ENCODE measurements around the gene CXCL1. TPM values are rescaled to one million over a fixed set of nuclear protein-coding genes. Genes with fewer than 3 reads are reported as not detected.

The CXCL1 gene
- total RNA-seq, 1 donor from 2014 or later, result not detected

DNA sequence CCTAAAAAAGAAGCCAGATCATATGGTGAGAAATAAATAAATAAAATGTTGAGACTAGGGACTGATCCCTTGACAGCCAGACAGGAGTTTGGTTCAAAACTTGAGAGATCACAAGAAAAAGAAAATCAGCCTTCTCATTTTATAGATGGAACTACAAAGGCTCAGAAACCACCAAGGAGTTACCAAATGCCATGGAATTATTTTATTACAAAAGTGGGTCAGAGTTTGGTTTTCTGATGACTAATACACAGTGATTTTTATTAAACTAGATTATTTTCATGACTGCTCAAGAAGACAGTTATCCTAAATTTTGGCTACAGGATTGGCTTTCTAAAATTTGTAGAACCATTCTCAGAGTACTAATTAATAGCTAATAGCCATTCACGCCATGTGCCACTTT, 6.2 kb downstream of the CXCL1 start:
- TF ChIP-seq, protein P1, sequence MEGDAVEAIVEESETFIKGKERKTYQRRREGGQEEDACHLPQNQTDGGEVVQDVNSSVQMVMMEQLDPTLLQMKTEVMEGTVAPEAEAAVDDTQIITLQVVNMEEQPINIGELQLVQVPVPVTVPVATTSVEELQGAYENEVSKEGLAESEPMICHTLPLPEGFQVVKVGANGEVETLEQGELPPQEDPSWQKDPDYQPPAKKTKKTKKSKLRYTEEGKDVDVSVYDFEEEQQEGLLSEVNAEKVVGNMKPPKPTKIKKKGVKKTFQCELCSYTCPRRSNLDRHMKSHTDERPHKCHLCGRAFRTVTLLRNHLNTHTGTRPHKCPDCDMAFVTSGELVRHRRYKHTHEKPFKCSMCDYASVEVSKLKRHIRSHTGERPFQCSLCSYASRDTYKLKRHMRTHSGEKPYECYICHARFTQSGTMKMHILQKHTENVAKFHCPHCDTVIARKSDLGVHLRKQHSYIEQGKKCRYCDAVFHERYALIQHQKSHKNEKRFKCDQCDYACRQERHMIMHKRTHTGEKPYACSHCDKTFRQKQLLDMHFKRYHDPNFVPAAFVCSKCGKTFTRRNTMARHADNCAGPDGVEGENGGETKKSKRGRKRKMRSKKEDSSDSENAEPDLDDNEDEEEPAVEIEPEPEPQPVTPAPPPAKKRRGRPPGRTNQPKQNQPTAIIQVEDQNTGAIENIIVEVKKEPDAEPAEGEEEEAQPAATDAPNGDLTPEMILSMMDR (conservative IDR thresholded peaks at IDR 0.05), result no peak
- Mint-ChIP-seq H3K9me3 (no peaks in the 10 kb centered on the region), H3K36me3 (ENCODE audit: low read depth) (no peaks in the 10 kb centered on the region), H3K4me1 (no peaks in the 10 kb centered on the region), H3K27ac (ENCODE audit: unreplicated experiment) (no peak overlapping the region), H3K4me3 (no peak overlapping the region), H3K27me3 (ENCODE audit: low read depth) (peaks cover 43% of the 10 kb centered on the region)
- DNase-seq (ENCODE audit: low read depth, low spot score), result no peak

DNA sequence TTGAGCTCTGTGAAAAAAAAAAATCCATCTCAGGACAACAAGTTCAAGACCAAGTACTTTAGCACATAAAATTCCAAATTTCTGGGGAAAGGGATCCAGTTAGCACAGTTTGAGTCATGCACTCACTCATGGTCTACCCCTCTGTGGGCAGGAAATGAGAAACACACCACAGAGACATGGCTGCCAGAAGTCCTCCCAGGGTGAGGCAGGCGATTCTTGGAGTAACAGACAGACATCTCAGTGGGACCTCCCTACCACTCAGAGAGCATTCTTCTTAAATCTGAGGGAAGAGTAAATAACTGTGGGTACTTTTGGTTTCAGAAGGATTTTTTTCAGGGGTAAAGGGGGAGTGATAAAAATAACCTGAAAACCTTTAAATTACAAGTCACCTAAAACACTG, 14.1 kb downstream of the CXCL1 start:
- peaks cover 11% of the 10 kb centered on the region for H3K27me3 Mint-ChIP-seq (ENCODE audit: low read depth)
- no peak overlapping the region for H3K4me3 Mint-ChIP-seq
- H3K4me1 Mint-ChIP-seq, result no peaks in the 10 kb centered on the region
- H3K36me3 Mint-ChIP-seq (ENCODE audit: low read depth), result no peaks in the 10 kb centered on the region
- TF ChIP-seq, protein P1 (conservative IDR thresholded peaks at IDR 0.05), result no peak
- no peaks in the 10 kb centered on the region for H3K9me3 Mint-ChIP-seq
- H3K27ac Mint-ChIP-seq (ENCODE audit: unreplicated experiment), result no peak overlapping the region
- no peak for DNase-seq (ENCODE audit: low read depth, low spot score)

DNA sequence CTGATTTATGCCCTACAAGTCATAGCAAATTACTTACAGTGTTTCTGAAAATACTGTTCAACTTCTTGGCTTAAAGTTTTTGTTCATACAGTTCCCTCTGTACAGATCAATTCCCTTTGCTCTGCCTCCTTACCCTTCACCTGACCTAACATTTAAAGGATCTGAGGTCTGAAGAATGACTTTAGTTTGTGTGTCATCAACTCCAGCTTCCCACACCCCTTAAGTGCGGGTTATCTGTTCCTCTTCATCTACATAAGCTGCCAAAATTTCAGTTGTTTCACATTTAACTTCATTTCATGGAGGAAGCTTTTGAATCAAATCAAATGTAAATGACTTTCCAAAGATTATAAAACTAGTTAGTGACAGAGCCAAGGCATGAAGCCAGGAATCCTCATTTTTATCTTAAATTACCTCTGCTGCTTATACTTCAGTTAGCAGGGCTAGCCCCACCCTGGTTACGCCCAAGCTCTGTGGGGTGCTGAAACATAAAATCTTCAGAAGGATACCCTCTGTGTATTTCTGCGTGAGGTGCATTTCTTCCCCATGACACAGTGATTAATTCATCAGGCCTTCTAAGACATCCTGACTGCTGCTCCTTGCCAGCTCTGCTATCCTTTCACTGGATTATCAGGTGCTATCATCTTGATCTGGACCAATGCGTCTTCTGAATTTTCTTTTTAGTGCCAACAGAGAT, 16.5 kb downstream of the CXCL1 start:
- no peaks in the 10 kb centered on the region for H3K9me3 Mint-ChIP-seq
- H3K36me3 Mint-ChIP-seq (ENCODE audit: low read depth), result no peaks in the 10 kb centered on the region
- no peaks in the 10 kb centered on the region for H3K4me1 Mint-ChIP-seq
- peaks cover 3% of the 10 kb centered on the region for H3K27me3 Mint-ChIP-seq (ENCODE audit: low read depth)
- no peak for DNase-seq (ENCODE audit: low read depth, low spot score)
- H3K27ac Mint-ChIP-seq (ENCODE audit: unreplicated experiment), result no peak overlapping the region
- TF ChIP-seq, protein P1 (conservative IDR thresholded peaks at IDR 0.05), result no peak
- H3K4me3 Mint-ChIP-seq, result no peak overlapping the region

DNA sequence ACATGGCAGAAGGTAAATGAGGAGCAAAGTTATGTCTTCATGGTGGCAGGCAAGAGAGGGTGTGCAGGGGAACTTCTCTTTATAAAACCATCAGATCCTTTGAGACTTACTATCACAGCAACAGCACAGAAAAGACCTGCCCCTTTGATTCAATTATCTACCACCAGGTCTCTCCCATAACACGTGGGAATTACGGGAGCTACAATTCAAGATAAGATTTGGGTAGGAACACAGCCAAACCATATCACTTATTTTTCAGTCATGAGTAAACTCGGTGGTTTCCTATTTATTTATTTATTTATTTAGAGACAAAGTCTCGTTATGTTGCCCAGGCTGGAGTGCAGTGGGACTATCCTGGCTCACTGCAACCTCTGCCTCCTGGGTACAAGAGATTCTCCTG, 22.1 kb downstream of the CXCL1 start:
- Mint-ChIP-seq H3K4me1 (no peaks in the 10 kb centered on the region), H3K4me3 (no peak overlapping the region), H3K36me3 (ENCODE audit: low read depth) (no peaks in the 10 kb centered on the region), H3K9me3 (no peaks in the 10 kb centered on the region), H3K27me3 (ENCODE audit: low read depth) (no peaks in the 10 kb centered on the region), H3K27ac (ENCODE audit: unreplicated experiment) (no peak overlapping the region)
- TF ChIP-seq, protein P1 (conservative IDR thresholded peaks at IDR 0.05), result no peak
- DNase-seq (ENCODE audit: low read depth, low spot score), result no peak

DNA sequence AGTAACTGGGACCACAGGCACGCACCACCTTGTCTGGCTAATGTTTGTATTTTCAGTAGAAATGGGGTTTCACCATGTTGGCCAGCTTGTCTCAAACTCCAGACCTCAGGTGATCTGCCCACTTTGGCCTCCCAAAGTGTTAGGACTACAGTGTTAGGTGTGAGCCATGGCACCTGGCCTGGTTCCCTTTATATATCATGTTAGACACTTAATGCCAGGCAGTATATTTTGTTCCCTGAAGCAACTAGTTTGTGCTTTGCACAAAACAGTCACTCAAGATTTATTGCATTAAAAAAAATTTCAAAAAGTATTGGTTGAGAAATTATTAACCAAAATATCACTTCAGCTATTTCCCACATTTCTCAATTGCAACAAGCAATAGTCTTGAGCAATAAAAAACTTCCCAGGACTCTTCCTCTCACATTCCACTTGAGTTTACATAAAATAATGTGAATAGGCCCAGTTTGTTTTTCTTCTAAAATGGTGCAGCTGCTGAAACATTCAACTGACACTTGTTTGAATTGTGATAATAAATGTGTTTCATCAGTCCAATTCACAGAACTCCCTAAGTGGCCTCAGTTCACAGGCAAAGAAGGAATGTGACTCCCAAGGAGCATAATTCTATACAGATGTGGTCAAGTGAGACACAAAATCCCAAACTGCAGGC, 22.7 kb downstream of the CXCL1 start:
- no peaks in the 10 kb centered on the region for H3K36me3 Mint-ChIP-seq (ENCODE audit: low read depth)
- DNase-seq (ENCODE audit: low read depth, low spot score), result no peak
- no peak overlapping the region for H3K4me3 Mint-ChIP-seq
- no peaks in the 10 kb centered on the region for H3K4me1 Mint-ChIP-seq
- no peak overlapping the region for H3K27ac Mint-ChIP-seq (ENCODE audit: unreplicated experiment)
- TF ChIP-seq, protein P1 (conservative IDR thresholded peaks at IDR 0.05), result no peak
- H3K27me3 Mint-ChIP-seq (ENCODE audit: low read depth), result no peaks in the 10 kb centered on the region
- no peaks in the 10 kb centered on the region for H3K9me3 Mint-ChIP-seq

All from neural crest cell (in vitro differentiated cells).